ENCODE results near the gene SCARB1.

SCARB1 gene

DNA sequence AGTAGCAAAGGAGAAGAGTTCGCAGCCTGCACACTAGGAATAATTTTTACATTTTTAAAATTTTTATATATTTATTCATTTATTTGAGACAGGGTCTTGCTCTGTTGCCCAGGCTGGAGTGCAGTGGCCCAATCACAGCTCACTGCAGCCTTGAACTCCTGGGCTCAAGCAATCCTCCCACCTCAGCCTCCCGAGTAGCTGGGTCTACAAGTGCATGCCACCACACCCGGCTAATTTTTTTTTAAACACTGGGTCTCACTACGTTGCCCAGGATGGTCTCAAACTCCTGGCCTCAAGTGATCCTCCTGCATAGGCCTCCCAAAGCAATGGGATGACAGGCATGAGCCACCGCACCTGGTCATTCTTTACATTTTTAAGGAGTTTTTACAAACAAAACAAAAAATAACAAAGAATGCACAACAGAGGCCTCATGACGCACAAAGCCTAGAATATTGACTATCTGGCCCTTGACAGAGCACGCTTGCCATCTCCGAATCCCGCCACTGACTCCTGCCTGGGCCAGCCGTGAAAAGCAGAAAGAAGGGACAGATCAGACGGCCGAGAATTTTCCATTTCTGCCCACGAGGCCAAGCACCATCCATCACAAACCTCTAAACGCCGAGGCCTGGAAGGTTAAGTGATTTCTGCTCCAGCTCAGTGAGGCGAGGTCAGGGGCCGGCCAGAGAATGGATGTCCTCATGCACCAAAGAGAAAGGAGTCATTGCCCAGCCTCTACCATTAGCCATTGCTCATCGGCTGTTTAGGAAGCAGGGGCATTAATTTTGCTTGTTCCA is 120.0 kb downstream of the SCARB1 start:
- Histone ChIP-seq H3K79me1 (ENCODE audit: low read length) (no peaks in the 10 kb centered on the region), H3K27ac (ENCODE audit: low read depth, low read length) (no peak overlapping the region), H3K23ac (ENCODE audit: low read length) (no peak overlapping the region), H3K4me3 (ENCODE audit: low read length) (no peak overlapping the region), H3K4ac (ENCODE audit: low read depth, low read length) (no peak overlapping the region), H3K79me2 (ENCODE audit: control insufficient read depth, insufficient read depth, low read length) (no peaks in the 10 kb centered on the region), H3K9ac (ENCODE audit: low read length) (no peak overlapping the region), H2BK120ac (ENCODE audit: low read depth, low read length) (no peak overlapping the region), H3K27me3 (ENCODE audit: insufficient read depth, low read length, poor library complexity) (no peaks in the 10 kb centered on the region), H3K18ac (ENCODE audit: low read length) (no peak overlapping the region), H2BK5ac (ENCODE audit: low read length) (no peak overlapping the region), H3K56ac (ENCODE audit: low read length) (peak overlapping the region; percentile 27), H3K4me1 (ENCODE audit: control insufficient read depth, low read depth, low read length) (peaks cover 2% of the 10 kb centered on the region), H4K5ac (ENCODE audit: low read length) (no peak overlapping the region), H2AK5ac (ENCODE audit: low read length) (no peak overlapping the region), H3K4me2 (ENCODE audit: low read length) (no peak overlapping the region), H3K36me3 (ENCODE audit: control insufficient read depth, insufficient read depth, low read length) (no peaks in the 10 kb centered on the region), H4K8ac (ENCODE audit: low read depth, low read length) (no peak overlapping the region), H2BK15ac (replicated peaks; ENCODE audit: low read depth) (no peak overlapping the region)
- WGBS (ENCODE audit: extremely low coverage, insufficient coverage, low lambda C conversion rate), result no CpG with 5 or more reads among the region's 18 CpGs
- DNase-seq, result no peak

DNA sequence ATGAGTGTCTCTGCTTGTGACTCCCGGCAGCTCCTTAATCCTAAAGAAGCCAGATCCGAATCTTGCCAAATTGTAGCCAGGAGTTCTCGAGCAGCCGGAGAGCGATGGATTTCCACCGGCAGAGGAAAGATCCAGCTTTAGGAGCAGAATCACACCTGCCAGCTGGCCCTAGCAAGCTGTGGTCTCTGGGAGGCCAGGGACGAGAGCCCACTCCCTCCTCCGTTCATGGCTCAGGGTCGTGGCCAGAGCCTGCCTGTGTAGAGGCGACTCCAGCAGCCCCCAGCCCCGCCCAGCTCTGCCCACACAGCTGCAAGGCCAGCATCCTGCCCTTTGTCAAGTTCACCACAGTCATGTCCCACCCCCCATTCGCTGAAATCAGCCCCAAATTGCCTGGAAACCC is 121.0 kb downstream of the SCARB1 start:
- WGBS (ENCODE audit: extremely low coverage, insufficient coverage, low lambda C conversion rate), result no CpG with 5 or more reads among the region's 12 CpGs

DNA sequence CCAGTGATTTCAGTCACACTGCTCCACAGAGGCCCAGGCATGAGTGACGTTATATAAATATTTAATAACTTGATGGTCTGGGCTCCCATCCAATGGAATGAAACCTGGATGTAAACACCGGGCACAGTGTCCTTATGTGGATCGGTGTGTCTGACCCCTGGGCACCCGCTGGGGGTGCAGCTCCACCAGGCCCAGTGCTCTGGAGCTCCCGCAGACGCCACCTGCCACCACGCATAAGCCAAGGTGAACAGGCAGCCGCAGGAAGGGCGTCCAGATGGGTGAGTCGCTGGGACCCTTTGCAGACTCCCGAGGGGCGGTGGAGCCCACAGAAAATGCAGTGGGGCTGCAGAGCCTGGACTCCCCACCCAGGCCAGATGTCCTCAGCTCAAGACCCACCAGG is 121.6 kb downstream of the SCARB1 start:
- no peak overlapping the region for H3K4me2 ChIP-seq (ENCODE audit: low read length)
- H3K27me3 ChIP-seq (ENCODE audit: insufficient read depth, low read length, poor library complexity), result no peaks in the 10 kb centered on the region
- DNase-seq, result no peak
- no peak overlapping the region for H2BK120ac ChIP-seq (ENCODE audit: low read depth, low read length)
- no peak overlapping the region for H4K8ac ChIP-seq (ENCODE audit: low read depth, low read length)
- no CpG with 5 or more reads among the region's 12 CpGs for WGBS (ENCODE audit: extremely low coverage, insufficient coverage, low lambda C conversion rate)
- no peak overlapping the region for H2BK15ac ChIP-seq (replicated peaks; ENCODE audit: low read depth)
- H3K18ac ChIP-seq (ENCODE audit: low read length), result no peak overlapping the region
- no peaks in the 10 kb centered on the region for H3K79me2 ChIP-seq (ENCODE audit: control insufficient read depth, insufficient read depth, low read length)
- no peak overlapping the region for H2BK5ac ChIP-seq (ENCODE audit: low read length)
- H3K56ac ChIP-seq (ENCODE audit: low read length), result no peak overlapping the region
- no peak overlapping the region for H3K4me3 ChIP-seq (ENCODE audit: low read length)
- no peak overlapping the region for H4K5ac ChIP-seq (ENCODE audit: low read length)
- H3K4ac ChIP-seq (ENCODE audit: low read depth, low read length), result no peak overlapping the region
- no peak overlapping the region for H2AK5ac ChIP-seq (ENCODE audit: low read length)
- no peak overlapping the region for H3K9ac ChIP-seq (ENCODE audit: low read length)
- no peak overlapping the region for H3K23ac ChIP-seq (ENCODE audit: low read length)
- no peaks in the 10 kb centered on the region for H3K36me3 ChIP-seq (ENCODE audit: control insufficient read depth, insufficient read depth, low read length)
- H3K79me1 ChIP-seq (ENCODE audit: low read length), result no peaks in the 10 kb centered on the region
- H3K4me1 ChIP-seq (ENCODE audit: control insufficient read depth, low read depth, low read length), result peaks cover 2% of the 10 kb centered on the region
- no peak overlapping the region for H3K27ac ChIP-seq (ENCODE audit: low read depth, low read length)

More for the DNA sequence above, 121.0 kb downstream of the SCARB1 start:
- no peak overlapping the region for H2BK5ac ChIP-seq (ENCODE audit: low read length)
- H4K8ac ChIP-seq (ENCODE audit: low read depth, low read length), result no peak overlapping the region
- no peak overlapping the region for H3K4me3 ChIP-seq (ENCODE audit: low read length)
- no peak overlapping the region for H3K27ac ChIP-seq (ENCODE audit: low read depth, low read length)
- no peak overlapping the region for H2AK5ac ChIP-seq (ENCODE audit: low read length)
- H3K4me1 ChIP-seq (ENCODE audit: control insufficient read depth, low read depth, low read length), result peaks cover 2% of the 10 kb centered on the region
- no peak overlapping the region for H3K4me2 ChIP-seq (ENCODE audit: low read length)
- H3K4ac ChIP-seq (ENCODE audit: low read depth, low read length), result no peak overlapping the region
- no peaks in the 10 kb centered on the region for H3K27me3 ChIP-seq (ENCODE audit: insufficient read depth, low read length, poor library complexity)
- no peaks in the 10 kb centered on the region for H3K79me1 ChIP-seq (ENCODE audit: low read length)
- H3K36me3 ChIP-seq (ENCODE audit: control insufficient read depth, insufficient read depth, low read length), result no peaks in the 10 kb centered on the region
- DNase-seq, result no peak
- H4K5ac ChIP-seq (ENCODE audit: low read length), result no peak overlapping the region
- H3K23ac ChIP-seq (ENCODE audit: low read length), result no peak overlapping the region
- H3K18ac ChIP-seq (ENCODE audit: low read length), result no peak overlapping the region
- no peak overlapping the region for H2BK15ac ChIP-seq (replicated peaks; ENCODE audit: low read depth)
- H3K56ac ChIP-seq (ENCODE audit: low read length), result peak overlapping the region; percentile 25
- no peak overlapping the region for H2BK120ac ChIP-seq (ENCODE audit: low read depth, low read length)
- no peak overlapping the region for H3K9ac ChIP-seq (ENCODE audit: low read length)
- H3K79me2 ChIP-seq (ENCODE audit: control insufficient read depth, insufficient read depth, low read length), result no peaks in the 10 kb centered on the region

DNA sequence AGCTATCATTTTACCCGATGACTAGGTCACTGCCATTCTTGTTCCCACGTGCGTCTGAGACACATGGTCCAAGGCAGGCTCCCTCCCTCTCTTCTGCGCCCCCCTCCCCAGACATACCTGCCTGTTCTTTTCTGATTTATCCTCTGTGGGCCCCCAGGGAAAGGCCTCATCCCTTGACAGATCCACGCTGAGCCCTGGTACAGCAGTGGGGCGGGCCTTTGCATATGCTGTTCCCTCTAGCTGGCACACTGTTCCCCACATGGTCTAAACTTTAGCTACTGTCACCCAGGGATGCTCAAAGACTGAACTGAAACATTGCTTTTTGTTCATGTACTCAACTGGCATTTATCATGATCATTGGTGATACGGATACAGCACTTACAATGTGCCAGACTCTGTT is 122.5 kb downstream of the SCARB1 start:
- H3K36me3 ChIP-seq (ENCODE audit: control insufficient read depth, insufficient read depth, low read length), result no peaks in the 10 kb centered on the region
- H3K4me1 ChIP-seq (ENCODE audit: control insufficient read depth, low read depth, low read length), result peaks cover 1% of the 10 kb centered on the region
- H3K27me3 ChIP-seq (ENCODE audit: insufficient read depth, low read length, poor library complexity), result no peaks in the 10 kb centered on the region
- H3K79me2 ChIP-seq (ENCODE audit: control insufficient read depth, insufficient read depth, low read length), result no peaks in the 10 kb centered on the region
- H2AK5ac ChIP-seq (ENCODE audit: low read length), result no peak overlapping the region
- no peak for DNase-seq
- H3K56ac ChIP-seq (ENCODE audit: low read length), result no peak overlapping the region
- H2BK5ac ChIP-seq (ENCODE audit: low read length), result no peak overlapping the region
- no peak overlapping the region for H3K9ac ChIP-seq (ENCODE audit: low read length)
- no peak overlapping the region for H3K18ac ChIP-seq (ENCODE audit: low read length)
- H3K27ac ChIP-seq (ENCODE audit: low read depth, low read length), result no peak overlapping the region
- no peak overlapping the region for H3K4me3 ChIP-seq (ENCODE audit: low read length)
- no CpG with 5 or more reads among the region's 7 CpGs for WGBS (ENCODE audit: extremely low coverage, insufficient coverage, low lambda C conversion rate)
- no peak overlapping the region for H2BK15ac ChIP-seq (replicated peaks; ENCODE audit: low read depth)
- no peak overlapping the region for H3K4ac ChIP-seq (ENCODE audit: low read depth, low read length)
- no peak overlapping the region for H4K5ac ChIP-seq (ENCODE audit: low read length)
- H2BK120ac ChIP-seq (ENCODE audit: low read depth, low read length), result no peak overlapping the region
- no peak overlapping the region for H3K4me2 ChIP-seq (ENCODE audit: low read length)
- H3K79me1 ChIP-seq (ENCODE audit: low read length), result no peaks in the 10 kb centered on the region
- no peak overlapping the region for H3K23ac ChIP-seq (ENCODE audit: low read length)
- no peak overlapping the region for H4K8ac ChIP-seq (ENCODE audit: low read depth, low read length)

DNA sequence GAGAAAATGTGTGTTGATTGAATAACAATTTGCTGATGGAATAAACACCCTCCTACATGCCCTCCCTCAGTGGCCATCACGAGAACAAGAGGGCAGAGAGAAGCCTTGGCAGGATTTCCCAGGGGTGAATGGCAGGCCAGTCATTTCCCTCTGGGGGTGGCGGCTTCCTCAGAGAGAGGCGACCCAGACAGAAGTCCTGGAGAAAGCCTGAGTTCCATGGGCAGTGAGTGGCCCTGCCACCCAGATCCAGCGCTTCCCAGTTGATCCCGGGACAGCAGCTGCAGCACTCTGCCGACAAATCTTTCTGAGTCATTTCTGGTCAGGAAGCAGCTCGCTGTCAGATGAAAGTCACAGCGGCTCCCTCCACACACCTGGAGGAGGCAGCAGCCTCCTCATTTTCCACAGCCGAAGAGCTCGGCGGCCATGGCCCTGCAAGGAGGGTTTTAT is 123.0 kb downstream of the SCARB1 start:
- H2BK120ac ChIP-seq (ENCODE audit: low read depth, low read length), result no peak overlapping the region
- H3K18ac ChIP-seq (ENCODE audit: low read length), result no peak overlapping the region
- H4K5ac ChIP-seq (ENCODE audit: low read length), result no peak overlapping the region
- no peak overlapping the region for H3K4ac ChIP-seq (ENCODE audit: low read depth, low read length)
- DNase-seq, result peak; percentile 65
- H2BK15ac ChIP-seq (replicated peaks; ENCODE audit: low read depth), result no peak overlapping the region
- no peak overlapping the region for H3K27ac ChIP-seq (ENCODE audit: low read depth, low read length)
- H4K8ac ChIP-seq (ENCODE audit: low read depth, low read length), result no peak overlapping the region
- no peaks in the 10 kb centered on the region for H3K27me3 ChIP-seq (ENCODE audit: insufficient read depth, low read length, poor library complexity)
- no CpG with 5 or more reads among the region's 11 CpGs for WGBS (ENCODE audit: extremely low coverage, insufficient coverage, low lambda C conversion rate)
- no peak overlapping the region for H3K23ac ChIP-seq (ENCODE audit: low read length)
- no peak overlapping the region for H3K4me2 ChIP-seq (ENCODE audit: low read length)
- no peaks in the 10 kb centered on the region for H3K36me3 ChIP-seq (ENCODE audit: control insufficient read depth, insufficient read depth, low read length)
- H3K56ac ChIP-seq (ENCODE audit: low read length), result no peak overlapping the region
- H2BK5ac ChIP-seq (ENCODE audit: low read length), result no peak overlapping the region
- no peaks in the 10 kb centered on the region for H3K4me1 ChIP-seq (ENCODE audit: control insufficient read depth, low read depth, low read length)
- no peak overlapping the region for H3K4me3 ChIP-seq (ENCODE audit: low read length)
- H3K79me1 ChIP-seq (ENCODE audit: low read length), result no peaks in the 10 kb centered on the region
- no peak overlapping the region for H2AK5ac ChIP-seq (ENCODE audit: low read length)
- H3K79me2 ChIP-seq (ENCODE audit: control insufficient read depth, insufficient read depth, low read length), result no peaks in the 10 kb centered on the region
- H3K9ac ChIP-seq (ENCODE audit: low read length), result no peak overlapping the region

Measured in mesendoderm (in vitro differentiated cells).